SK-N-SH (cell line): ENCODE measurements around the gene KCNJ10.

Experiments
- CTCF ChIP-seq: fragments of 200-600 bp; sonication (generic); IDR thresholded peaks from 2 replicates; pipeline ENCODE4 v1.6.1; 2017; ENCODE audit warnings: antibody characterized with exemption, mild to moderate bottlenecking, moderate library complexity
- EZH2phosphoT487 ChIP-seq: fragments of 200-600 bp; sonication (generic); IDR thresholded peaks from 2 replicates; pipeline ENCODE4 v1.6.1; 2017; ENCODE audit warnings: low read depth, mixed run types, mild to moderate bottlenecking, antibody characterized with exemption, moderate library complexity, borderline replicate concordance
- MAX ChIP-seq: IDR thresholded peaks from 2 replicates; pipeline ENCODE4 v1.4.0; 2012; ENCODE audit warnings: low read depth
- MXI1 ChIP-seq: IDR thresholded peaks from 2 replicates; pipeline ENCODE4 v1.6.1; 2012; ENCODE audit warnings: mild to moderate bottlenecking, low read depth, low read length, improper control_type of control experiment
- TCF12 ChIP-seq: IDR thresholded peaks from 2 replicates; pipeline ENCODE4 v1.4.0; 2012
- YY1 ChIP-seq: IDR thresholded peaks from 2 replicates; pipeline ENCODE4 v1.4.0; 2012; ENCODE audit warnings: low read depth, mild to moderate bottlenecking

GRCh38 chr1:160066829-160067745 lies 2.9 kb downstream of the KCNJ10 start:
- no peak for TF ChIP-seq EZH2phosphoT487
- TF ChIP-seq CTCF, result no peak
- no peak for TF ChIP-seq YY1
- no peak for TF ChIP-seq TCF12
- no peak for TF ChIP-seq MAX
- no peak for TF ChIP-seq MXI1
